Measurements from ENCODE around the gene ANKRD29. TPM values are rescaled to one million over a fixed set of nuclear protein-coding genes. Genes with fewer than 3 reads are reported as not detected.
"Not testable (repeated sequence)": the region's sequence is repeated elsewhere in the genome, so short reads cannot be mapped to it uniquely, and the experiment has no call there.

Gene ANKRD29
- total RNA-seq, 1 donor from 2014 or later: 2.1 TPM

DNA sequence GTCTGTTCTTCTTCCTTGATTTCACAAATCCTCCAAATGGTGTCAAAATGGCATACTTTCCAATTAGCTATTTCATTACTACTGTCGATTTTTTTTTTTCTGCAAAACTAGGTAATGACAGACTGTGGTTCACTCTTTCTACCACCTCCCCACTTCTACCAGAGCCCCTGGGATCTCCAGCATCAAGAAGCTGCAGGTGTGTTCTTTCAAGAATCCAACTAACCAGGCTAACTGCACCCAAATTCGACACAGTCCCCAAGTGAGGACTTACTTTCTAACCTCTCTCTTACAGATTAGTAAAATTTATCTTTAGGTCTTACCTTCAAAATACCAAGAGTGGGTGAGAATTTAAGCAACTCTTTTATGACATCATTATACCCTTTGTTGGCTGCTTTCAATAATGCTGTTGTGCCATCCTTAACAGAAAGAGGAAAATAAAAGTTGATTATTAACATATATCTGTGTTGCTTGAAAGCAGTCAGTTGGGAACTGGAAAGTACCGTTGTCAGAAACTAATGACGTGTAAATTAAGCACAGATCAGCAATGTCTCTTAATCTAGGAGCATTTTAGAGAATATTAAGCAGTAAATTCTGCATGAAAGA lies 45.2 kb downstream of the ANKRD29 start:
- no peak for DNase-seq (ENCODE audit: low read depth)

DNA sequence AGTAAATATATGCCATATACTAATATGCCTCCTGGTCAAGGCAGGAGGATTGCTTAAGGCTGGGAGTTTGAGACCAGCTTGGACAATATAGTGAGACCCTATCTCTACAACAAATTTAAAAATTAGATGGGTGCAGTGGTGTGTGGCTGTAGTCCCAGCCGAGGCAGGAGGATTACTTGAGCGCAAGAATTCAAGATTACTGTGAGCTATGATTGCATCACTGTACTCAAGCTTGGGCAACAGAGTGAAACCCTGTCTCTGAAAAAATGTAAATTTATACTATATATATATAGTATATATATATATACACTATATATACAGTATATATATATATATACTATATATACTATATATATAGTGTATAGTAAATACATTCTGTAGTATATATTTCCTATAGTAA lies 46.5 kb downstream of the ANKRD29 start:
- no peak for DNase-seq (ENCODE audit: low read depth)

DNA sequence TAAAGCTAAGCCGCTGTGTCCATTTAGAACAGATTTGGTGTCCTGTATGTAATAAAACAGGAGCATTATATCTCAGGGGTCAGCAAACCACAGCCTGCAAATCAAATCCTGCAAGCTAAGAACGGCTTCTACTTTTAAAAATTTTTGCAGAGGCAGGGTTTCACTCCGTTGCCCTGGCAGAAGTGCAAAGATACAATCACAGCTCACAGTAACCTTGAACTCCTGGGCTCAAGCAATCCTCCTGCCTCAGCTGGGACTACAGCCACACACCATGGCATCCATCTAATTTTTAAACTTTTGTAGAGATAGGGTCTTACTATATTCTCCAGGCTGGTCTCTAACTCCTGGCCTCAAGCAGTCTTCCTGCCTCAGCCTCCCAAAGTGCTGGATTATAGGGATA lies 47.8 kb downstream of the ANKRD29 start:
- DNase-seq (ENCODE audit: low read depth): no peak

DNA sequence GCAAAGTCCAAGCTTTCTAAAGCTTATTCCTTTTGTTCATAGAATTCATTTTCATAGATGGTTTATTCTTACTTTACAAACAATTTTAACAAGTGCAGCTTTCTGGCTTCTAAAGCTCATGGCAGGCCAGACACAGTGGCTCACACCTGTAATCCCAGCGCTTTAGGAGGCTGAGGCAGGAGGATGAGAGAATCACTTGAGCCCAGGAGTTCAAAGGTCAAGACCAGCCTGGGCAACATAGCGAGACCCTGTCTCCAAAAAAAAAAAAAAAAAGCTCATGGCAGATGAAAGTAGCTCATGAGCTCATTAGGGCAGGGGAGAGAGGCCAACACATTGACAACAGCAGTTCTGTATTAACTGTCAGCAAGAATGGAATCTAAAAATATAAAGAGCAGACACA lies 48.3 kb downstream of the ANKRD29 start:
- no peak for DNase-seq (ENCODE audit: low read depth)

DNA sequence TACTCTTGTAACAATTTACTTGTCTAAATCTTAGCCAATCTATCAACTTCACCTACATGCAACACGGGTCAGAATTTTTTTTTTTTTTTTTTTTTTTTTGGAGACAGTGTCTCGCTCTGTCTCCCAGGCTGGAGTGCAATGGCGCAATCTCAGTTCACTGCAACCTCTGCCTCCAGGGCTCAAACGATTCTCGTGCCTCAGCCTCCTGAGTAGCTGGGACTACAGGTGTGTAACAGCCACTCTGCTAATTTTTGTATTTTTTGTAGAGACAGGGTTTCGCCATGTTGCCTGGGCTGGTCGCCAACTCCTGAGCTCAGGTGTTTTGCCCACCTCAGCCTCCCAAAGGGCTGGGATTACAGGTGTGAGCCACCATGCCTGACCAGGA lies 49.6 kb downstream of the ANKRD29 start:
- not testable (repeated sequence) for DNase-seq (ENCODE audit: low read depth)

DNA sequence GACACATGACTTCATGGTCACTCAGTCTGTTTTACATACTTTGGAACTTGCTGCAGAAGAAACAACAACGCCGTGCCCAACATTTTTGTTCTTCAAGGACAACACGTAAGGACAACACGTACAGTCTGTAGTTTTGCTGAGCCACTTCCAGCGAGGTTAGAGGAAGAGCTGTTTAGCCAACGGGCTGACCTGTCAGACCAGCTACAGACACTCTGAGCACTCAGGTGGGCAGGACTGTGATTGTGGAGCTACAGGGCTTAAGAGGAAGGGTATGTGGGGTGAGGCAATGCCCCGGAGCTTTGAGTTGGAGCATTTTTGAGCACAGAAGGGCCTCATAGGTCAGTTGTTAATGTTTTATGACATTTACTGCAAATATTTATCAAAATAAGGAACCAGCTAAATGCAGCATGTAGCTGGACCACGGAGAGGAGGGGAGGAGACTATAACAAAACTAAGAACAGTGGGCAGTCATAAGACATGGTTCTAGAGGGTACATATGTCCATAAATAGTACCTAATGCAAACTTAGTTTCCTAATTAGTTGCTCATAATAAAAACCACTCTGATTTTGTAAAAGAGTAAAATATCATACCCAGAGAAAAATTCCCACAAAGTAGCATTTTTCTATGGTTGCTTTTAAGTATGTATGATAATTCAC lies 50.1 kb downstream of the ANKRD29 start:
- DNase-seq (ENCODE audit: low read depth): no peak

DNA sequence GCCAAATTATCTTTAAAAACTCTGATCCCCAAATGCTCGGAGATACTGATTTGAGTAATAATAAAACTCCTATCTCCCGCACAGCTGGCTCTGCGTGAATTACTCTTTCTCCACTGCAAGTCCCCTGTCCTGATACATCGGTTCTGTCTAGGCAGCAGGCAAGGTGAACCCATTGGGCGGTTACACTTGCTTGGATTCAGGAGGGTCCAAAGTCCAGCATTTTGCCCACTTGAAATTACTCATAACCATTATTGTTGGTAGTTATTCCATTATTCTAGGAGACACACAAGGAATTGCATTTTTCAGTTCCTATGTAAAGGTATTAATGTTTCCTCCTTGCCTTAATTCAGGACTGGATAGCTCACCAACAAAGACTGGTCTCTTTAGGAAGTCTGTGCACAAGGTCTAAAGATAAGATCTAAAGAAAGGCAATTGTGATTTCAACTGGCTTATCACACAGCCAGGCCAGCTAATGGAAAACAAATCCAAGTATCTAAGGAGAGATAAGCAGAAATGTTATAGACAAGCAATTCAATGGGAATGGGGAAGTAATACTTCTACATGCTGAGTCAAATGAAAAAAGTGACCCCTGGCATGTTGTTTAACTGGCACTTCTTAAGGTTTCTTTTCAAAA lies 53.2 kb downstream of the ANKRD29 start:
- no peak for DNase-seq (ENCODE audit: low read depth)

DNA sequence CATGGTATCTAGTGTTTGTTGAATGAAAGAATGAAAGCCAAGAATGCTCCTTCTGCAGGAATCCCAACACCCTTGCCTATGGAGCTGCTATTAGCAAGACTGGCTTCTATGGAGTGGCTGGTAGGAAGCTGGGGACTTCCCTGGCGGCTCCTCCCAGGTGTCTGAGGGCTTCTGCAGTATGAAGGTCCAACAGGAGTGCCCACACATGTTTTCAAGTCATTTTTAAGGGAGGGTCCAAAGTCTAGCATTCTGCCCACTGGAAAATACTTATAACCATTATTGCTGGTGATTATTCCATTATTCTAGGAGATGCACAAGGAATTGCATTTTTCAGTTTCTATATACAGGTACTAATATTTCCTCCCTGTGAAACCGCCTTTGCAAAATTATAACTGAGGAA lies 54.5 kb downstream of the ANKRD29 start:
- no peak for DNase-seq (ENCODE audit: low read depth)

DNA sequence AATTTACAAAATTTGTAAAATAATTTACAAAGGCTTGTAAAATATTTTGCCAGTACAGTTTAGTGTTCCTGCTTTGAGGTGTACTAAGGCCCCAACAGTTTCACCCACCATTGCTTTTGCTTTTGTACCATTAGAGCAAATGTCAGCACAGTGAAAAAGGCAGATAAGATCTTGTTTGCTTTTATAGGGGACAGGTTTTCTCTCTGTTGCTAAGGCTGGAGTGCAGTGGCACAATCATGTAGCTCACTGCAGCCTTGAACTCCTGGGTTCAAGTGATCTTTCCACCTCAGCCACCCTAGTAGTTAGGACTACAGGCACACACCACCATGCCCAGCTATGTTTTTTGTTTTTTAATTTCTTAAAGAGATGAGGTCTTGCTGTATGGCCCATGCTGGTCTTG lies 56.8 kb downstream of the ANKRD29 start:
- DNase-seq (ENCODE audit: low read depth): no peak

DNA sequence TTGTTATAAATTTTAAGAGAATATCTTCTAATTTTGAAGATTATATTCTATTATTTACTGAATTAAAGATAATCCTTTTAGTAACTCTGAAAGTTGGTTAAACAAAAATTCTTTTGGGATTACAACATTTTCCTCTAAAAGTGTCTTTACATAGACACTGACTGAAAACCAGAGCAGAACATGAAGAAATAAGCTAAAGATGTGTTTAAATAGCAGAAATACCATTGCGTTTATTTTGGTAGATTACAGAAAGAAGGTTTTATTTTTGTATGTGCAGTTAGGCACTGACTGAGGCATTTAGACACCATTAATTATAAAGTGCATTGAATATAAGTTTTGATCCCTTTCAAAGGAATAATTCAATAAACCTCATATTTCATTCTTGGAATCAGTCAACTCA lies 62.9 kb downstream of the ANKRD29 start:
- DNase-seq (ENCODE audit: low read depth): no peak

DNA sequence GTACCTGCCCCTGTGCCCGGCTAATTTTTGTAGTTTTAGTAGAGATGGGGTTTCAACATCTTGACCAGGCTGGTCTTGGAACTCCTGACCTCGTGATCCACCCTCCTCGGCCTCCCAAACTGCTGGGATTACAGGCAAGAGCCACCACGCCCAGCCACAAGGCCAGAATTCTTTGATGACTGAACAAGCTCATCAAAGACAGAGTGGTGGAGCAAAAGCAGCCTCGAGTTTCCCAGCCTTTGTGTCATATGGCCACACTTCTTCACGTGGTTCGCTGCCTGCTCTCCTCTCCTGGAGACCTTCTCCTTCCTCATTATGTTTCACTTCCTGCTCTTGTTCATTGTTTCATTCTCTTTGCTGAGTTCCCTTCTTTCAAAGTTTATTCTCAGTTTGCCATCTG lies 66.5 kb downstream of the ANKRD29 start:
- DNase-seq (ENCODE audit: low read depth): no peak

DNA sequence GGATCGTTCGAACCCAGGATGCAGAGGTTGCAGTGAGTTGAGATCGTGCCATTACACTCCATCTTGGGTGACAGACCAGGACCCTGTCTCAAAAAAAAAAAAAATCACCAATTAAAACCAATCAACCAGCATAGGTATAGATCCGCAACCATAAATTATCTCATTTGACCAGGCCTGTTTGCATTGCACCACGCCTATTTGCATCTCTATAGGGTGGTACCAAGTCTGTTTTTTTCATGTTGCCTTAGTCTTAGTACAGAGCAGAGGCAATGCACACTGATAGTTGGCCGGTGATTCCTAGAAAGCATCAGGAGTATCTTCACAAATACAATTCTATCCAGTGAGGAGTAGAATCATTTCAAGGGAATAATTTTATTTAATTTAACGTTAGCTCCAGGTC lies 67.1 kb downstream of the ANKRD29 start:
- no peak for DNase-seq (ENCODE audit: low read depth)

DNA sequence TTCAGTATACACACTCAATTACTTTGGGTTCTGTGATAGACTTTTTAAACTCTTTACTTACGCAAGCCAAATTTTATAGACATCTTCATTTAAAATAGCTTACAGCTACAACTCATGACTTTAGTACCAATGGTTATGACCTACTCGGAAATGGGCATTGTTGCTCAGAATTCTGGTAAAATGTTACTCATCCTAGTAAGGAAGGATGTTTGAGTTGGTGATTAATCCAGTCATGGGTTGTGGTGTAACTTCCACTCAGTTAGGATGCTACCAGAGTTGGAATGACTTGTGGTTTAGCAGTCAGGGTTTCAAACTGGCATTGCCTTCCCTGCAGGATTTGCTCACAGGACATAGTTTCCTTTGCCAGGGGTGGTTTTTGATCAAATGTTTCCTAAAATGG lies 69.0 kb downstream of the ANKRD29 start:
- DNase-seq (ENCODE audit: low read depth): peak; percentile 73

DNA sequence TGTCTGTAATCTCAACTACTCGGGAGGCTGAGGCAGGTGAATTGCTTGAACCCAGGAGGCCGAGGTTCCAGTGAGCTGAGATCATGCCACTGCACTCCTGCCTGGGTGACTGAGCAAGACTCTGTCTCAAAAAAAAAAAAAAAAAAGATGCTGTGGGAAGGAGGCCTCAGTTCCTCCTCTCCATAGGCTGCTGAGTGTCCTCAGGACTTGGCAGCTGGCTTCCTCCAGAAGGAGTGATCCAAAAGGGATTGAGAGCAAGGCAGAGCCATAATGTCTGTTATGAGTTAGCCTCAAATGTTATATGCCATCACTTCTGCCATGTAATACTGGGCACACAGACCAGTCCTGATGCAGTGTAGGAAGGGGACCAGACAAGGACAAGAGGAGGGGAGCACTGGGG lies 69.8 kb downstream of the ANKRD29 start:
- DNase-seq (ENCODE audit: low read depth): no peak

DNA sequence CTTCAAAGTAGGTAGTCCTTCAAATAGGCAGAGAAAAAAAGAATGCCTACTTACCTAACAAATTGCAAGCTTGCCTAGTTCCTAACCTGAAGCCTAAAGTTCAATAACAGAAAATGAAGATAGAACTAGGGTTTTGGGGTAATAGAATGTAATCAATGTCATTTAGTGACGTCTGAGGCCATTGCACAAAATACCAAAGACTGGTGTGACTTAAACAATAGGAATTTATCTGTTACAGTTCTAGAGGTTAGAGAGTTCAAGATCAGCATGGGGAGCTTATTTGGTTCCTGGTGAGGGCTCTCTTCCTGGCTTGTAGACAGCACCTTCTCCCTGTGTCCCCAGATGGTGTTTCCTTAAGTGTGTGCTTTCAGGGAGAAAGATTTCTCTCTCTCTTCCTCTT lies 71.7 kb downstream of the ANKRD29 start:
- DNase-seq (ENCODE audit: low read depth): no peak

DNA sequence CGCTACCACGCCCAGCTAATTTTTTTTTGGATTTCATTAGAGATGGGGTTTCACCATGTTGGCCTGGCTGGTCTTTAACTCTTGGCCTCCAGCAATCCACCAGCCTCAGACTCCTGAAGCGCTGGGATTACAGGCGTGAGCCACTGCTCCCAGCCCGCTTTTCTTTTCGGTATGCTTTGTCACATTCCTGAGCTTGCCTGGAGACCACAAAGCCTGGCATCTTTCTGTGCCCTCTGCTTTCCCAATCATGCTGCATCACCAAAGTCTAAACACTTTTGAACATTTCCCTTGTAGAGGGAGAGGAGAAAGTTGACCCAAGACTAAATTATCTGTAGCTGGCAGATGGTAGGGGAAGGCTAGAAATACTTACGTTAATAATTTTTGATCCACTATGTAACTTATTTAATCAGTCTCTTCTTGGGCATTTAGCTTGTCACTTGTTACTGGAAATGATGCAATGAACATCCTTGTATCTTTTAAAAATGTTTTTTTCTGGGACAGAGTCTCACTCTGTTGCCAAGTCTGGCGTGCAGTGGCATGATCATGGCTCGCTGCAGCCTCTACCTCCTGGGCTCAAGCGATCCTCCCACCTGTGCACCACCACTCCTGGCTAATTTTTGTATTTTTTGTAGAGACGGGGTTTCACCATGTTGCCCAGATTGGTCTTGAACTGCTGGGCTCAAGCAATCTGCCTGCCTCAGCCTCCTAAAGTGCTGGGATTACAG lies 73.7 kb downstream of the ANKRD29 start:
- peak; percentile 60 for DNase-seq (ENCODE audit: low read depth)

DNA sequence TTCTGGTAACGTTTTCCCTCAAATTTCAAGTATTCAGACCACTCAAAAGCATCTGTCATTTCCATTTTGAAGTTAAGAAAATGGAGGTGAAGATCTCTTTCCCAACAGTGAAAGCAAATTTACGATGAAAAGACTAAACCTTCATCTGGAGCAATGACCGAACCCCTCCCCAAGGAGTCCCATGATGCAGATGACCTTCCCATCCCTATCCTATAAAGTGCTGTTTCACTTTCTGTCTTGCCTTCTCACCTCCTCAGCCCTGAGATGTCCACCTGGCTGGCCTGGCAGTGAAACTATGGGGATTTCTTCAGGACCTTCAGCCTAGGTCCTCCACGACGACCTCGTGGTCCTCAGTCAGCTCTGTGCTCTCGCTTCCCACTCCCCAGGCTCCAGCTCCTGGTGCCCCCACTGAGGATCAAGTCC lies 75.5 kb downstream of the ANKRD29 start:
- no peak for DNase-seq (ENCODE audit: low read depth)

DNA sequence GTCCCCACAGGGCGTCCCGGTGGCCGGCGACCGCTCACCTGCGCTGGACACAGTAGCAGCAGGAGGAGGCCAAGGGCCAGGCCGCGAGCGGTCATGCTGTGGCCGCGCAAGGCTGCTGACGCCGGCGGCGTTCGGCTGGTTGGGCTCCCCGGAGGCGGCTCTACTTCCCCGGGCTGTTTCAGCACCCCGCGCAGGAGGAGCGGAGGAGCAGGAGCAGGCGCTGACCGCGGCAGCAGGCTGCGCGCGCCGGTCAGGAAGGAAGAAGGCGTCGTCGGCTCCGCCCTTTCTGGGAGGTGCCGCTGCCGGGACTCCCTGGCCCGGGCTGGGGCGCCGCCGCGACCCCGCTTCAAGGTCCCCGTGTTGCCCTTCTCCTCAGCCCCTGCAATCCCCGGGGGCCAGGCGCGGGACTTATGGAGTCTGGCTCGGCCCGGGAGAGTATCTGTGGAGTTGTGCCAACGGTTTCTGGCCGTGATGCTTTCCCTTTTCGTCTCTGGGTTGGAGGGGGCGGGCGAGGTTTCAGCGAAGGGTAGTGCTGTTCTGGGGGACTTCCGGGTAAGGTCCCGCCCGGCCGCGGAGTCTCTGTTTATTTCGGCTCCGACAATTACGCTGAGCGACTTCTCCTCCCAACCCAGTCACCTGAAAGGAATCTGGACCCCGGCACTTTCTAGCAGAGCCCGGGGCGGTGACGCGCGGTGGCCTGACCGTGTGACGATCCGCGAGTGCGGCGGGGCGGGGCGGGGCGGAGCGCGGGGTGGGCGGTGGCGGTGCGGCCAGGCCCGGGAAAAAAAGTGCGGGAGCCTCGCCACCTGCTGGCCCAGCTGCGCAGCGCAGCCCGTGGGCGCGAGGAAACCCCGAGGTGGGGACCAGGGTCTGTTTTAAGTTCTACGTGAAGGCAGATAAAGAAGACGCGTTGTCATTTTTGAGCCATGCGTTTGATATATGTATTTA lies 76.2 kb downstream of the ANKRD29 start, which contains the start of gene NPC1:
TSS of gene NPC1 (minus strand) at position 258 of the 948 bp plus-strand sequence. CDS start at position 95, 163 bp downstream.
- peak; percentile 95 for DNase-seq (ENCODE audit: low read depth)

DNA sequence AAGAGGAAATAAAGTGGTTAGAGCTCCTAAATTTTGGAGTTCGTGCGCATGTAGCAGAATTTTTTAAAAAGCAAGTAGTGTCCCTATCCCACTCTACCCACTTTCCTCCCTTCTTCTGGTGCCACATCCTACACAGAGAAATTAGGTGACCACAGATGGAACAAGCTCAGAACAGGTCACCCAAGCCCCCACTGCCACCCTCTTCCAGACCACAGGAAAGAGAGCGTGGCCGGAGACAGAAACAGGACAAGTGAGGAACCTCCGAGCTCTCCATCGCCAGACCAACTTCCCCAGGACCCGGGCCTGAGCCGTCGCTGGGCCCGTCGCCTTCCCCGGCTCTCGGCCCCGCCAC lies 76.8 kb downstream of the ANKRD29 start:
- no peak for DNase-seq (ENCODE audit: low read depth)

DNA sequence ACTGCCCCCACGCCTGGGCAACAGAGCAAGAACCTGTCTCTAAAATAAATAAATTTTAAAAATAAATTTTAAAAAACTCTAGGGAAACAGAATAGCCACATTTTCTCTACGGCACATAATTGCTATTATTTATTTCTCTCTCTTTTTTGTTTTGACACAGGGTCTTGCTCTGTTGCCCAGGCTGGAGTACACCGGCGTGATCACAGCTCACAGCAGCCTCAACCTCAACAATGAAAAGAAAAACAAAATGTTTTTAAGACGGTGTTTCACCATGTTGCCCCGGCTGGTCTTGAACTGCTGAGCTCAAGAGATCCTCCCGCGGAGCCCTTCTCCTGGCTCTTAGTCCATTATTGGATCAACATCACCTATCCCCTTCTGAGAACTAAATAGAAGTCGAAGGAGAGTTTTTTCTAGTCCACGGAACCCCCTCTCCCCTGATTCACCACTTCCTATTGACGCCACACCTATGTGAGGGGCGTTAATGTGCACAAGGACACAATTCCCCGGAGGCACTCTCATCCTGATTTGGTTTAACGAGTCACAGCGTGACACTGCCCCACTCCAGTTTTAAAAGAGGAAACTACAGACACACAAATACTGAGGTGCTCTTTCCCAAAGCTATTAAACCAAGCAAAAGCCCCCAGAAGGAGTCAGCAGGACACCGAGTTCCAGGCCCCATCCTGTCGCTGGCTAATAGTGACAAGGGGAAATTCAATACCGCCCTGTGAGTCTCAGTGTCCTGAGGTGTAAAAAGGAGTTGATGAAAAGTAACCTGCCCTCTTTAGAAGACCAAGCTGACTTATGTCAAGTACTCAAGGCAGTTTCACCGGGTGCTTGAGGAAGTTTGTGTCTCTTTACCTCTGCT lies 77.5 kb downstream of the ANKRD29 start:
- peak; percentile 24 for DNase-seq (ENCODE audit: low read depth)
